Caco-2 (cell line): ENCODE results near the gene AHNAK. TPM values are rescaled to one million over a fixed set of nuclear protein-coding genes. Genes with fewer than 3 reads are reported as not detected.
"Not testable (repeated sequence)": the region's sequence is repeated elsewhere in the genome, so short reads cannot be mapped to it uniquely, and the experiment has no call there.

Experiments
- BruUV-seq: library from RNA; stranded (reverse); fragments of 400-500 nt; replicated peaks from 2 replicates; lab custom pipeline; 2021; lab: Mats Ljungman, UMichigan
- CTCF ChIA-PET: fragments of 300-600 bp; sonication (Branson Sonifier 250); formaldehyde crosslinking; loops from one replicate; lab custom pipeline; 2022; ENCODE audit warnings: antibody characterized with exemption; lab: Charles Lee
- POLR2A ChIA-PET: fragments of 300-600 bp; sonication (Branson Sonifier 250); formaldehyde crosslinking; loops from one replicate; lab custom pipeline; 2022; ENCODE audit warnings: antibody characterized with exemption; lab: Charles Lee
- DNase-seq, 2 experiments: peaks; one replicate each; pipeline versions ENCODE4 v3.0.0 to v3.0.0-alpha.2; 2020 to 2022
- H3K27me3 ChIP-seq: replicated peaks from 2 replicates; pipeline ENCODE4 v1.6.0; 2011; ENCODE audit warnings: low read length; ENCODE audit not compliant: control insufficient read depth, insufficient read depth
- H3K36me3 ChIP-seq: 2 replicates; pipeline ENCODE4 v1.5.1; 2011; ENCODE audit warnings: low read length; ENCODE audit not compliant: control insufficient read depth, insufficient read depth
- H3K4me1 ChIP-seq: fragments of 250-450 bp; sonication (Bioruptor Pico); 2 replicates; pipeline ENCODE4 v1.5.1; 2020; ENCODE audit warnings: mild to moderate bottlenecking
- H3K4me3 ChIP-seq: 2 replicates; pipeline ENCODE4 v1.5.1; 2011; ENCODE audit warnings: low read depth, mild to moderate bottlenecking, control low read depth, low read length
- H3K9me3 ChIP-seq: fragments of 250-450 bp; sonication (Bioruptor Pico); 2 replicates; pipeline ENCODE4 v1.5.1; 2020; ENCODE audit warnings: mild to moderate bottlenecking, moderate library complexity
- H3K27ac Mint-ChIP-seq: one replicate; pipeline ENCODE4 v1.8.0; 2022; ENCODE audit warnings: mixed read lengths; ENCODE audit not compliant: unreplicated experiment
- H3K27me3 Mint-ChIP-seq: one replicate; pipeline ENCODE4 v1.8.0; 2022; ENCODE audit warnings: mixed read lengths; ENCODE audit not compliant: insufficient read depth, unreplicated experiment
- H3K36me3 Mint-ChIP-seq: one replicate; pipeline ENCODE4 v1.8.0; 2022; ENCODE audit warnings: mild to moderate bottlenecking, mixed read lengths; ENCODE audit not compliant: insufficient read depth, unreplicated experiment
- H3K4me1 Mint-ChIP-seq: one replicate; pipeline ENCODE4 v1.8.0; 2022; ENCODE audit warnings: low read depth, mixed read lengths; ENCODE audit not compliant: unreplicated experiment
- H3K4me3 Mint-ChIP-seq: one replicate; pipeline ENCODE4 v1.8.0; 2022; ENCODE audit warnings: mild to moderate bottlenecking, moderate library complexity, mixed read lengths; ENCODE audit not compliant: unreplicated experiment
- H3K9me3 Mint-ChIP-seq: one replicate; pipeline ENCODE4 v1.8.0; 2022; ENCODE audit warnings: mixed read lengths; ENCODE audit not compliant: unreplicated experiment
- intact Hi-C: fragments of 100-400 bp; cut with micrococcal nuclease; formaldehyde crosslinking; loops from one replicate; pipeline ENCODE4 v1.10.0; 2022; ENCODE audit not compliant: unreplicated experiment
- total RNA-seq: library from RNA; stranded (reverse); gene quantifications from 2 replicates; pipeline ENCODE4 v1.2.3, GENCODE V29; 2022
- TF ChIP-seq, protein P1 (sequence below), 2 experiments: fragments of 200-600 bp in 1 of 2; IDR thresholded peaks; 1 replicate in 1 of 2; 2 replicates in 1 of 2; pipeline versions ENCODE4 v1.5.1 to v1.8.0; 2011 to 2022; ENCODE audit warnings: antibody characterized with exemption in 1 of 2, control low read depth in 1 of 2, inconsistent platforms in 1 of 2, low read depth in 1 of 2, low read length in 1 of 2, mild to moderate bottlenecking in 1 of 2, moderate library complexity in 1 of 2; ENCODE audit not compliant: insufficient read depth in 1 of 2, severe bottlenecking in 1 of 2, unreplicated experiment in 1 of 2

AHNAK gene
- total RNA-seq, 1 experiment from 2014 or later: 312 TPM

DNA sequence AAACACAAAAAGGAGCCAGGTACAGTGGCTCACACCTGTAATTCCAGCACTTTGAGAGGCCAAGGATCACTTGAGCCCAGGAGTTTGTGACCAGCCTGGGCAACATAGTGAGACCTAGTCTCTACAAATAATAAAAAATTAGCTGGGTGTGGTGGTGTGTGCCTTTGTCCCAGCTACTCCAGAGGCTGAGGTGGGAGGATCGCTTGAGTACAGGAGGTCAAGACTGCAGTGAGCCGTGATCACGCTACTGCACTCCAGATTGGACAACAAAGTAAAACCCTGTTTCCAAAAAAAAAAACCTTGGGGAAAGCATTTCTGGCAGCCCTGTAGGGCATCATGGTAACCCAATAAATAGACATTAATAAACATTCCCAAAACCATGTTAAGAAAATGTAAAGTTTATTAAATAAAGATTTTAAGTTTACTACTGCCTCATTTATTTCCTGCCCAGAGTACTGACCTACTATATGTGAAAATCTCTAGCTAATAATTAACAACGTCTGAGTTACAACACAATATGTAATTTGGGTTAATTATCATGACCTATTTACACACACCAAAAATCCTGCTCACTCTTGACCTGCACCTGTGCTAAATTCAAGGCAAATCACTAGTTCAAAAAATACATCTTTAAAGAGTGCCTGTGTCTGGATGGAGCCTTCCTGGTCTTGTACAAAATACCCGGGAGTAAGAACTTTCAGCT is 18.6 kb upstream of the AHNAK start:
- TF ChIP-seq, protein P1, sequence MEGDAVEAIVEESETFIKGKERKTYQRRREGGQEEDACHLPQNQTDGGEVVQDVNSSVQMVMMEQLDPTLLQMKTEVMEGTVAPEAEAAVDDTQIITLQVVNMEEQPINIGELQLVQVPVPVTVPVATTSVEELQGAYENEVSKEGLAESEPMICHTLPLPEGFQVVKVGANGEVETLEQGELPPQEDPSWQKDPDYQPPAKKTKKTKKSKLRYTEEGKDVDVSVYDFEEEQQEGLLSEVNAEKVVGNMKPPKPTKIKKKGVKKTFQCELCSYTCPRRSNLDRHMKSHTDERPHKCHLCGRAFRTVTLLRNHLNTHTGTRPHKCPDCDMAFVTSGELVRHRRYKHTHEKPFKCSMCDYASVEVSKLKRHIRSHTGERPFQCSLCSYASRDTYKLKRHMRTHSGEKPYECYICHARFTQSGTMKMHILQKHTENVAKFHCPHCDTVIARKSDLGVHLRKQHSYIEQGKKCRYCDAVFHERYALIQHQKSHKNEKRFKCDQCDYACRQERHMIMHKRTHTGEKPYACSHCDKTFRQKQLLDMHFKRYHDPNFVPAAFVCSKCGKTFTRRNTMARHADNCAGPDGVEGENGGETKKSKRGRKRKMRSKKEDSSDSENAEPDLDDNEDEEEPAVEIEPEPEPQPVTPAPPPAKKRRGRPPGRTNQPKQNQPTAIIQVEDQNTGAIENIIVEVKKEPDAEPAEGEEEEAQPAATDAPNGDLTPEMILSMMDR (IDR thresholded peaks at IDR 0.05; ENCODE audit: insufficient read depth in 1 of 2, low read depth in 1 of 2, low read length in 1 of 2, severe bottlenecking in 1 of 2, unreplicated experiment in 1 of 2): no peak
- Mint-ChIP-seq H3K4me3 (no peak overlapping the region), H3K4me1 (peaks cover 45% of the 10 kb centered on the region), H3K9me3 (no peaks in the 10 kb centered on the region), H3K27ac (peak overlapping the region; percentile 6), H3K36me3 (peaks cover 100% of the 10 kb centered on the region), H3K27me3 (no peaks in the 10 kb centered on the region)
- peaks cover 6% of the 10 kb centered on the region for H3K36me3 ChIP-seq
- intact Hi-C loops: no loop called here
- H3K4me3 ChIP-seq: no peak overlapping the region
- no peaks in the 10 kb centered on the region for H3K27me3 ChIP-seq
- POLR2A ChIA-PET: interaction anchor here (0.5 to 1.5 kb wide), 5 partner anchors 9 to 642 kb away, joined by 3 to 15 read pairs (median 4); partner anchors contain the start of genes AHNAK, EEF1G and TUT1
- CTCF ChIA-PET: interaction anchor here (0.7 to 1.6 kb wide), 6 partner anchors 9 to 172 kb away, joined by 3 to 4 read pairs (median 4); partner anchors contain the start of gene EEF1G
- H3K4me1 ChIP-seq: peaks cover 58% of the 10 kb centered on the region
- DNase-seq: no peak
- H3K9me3 ChIP-seq: no peaks in the 10 kb centered on the region
- BruUV-seq: no TSS peak

DNA sequence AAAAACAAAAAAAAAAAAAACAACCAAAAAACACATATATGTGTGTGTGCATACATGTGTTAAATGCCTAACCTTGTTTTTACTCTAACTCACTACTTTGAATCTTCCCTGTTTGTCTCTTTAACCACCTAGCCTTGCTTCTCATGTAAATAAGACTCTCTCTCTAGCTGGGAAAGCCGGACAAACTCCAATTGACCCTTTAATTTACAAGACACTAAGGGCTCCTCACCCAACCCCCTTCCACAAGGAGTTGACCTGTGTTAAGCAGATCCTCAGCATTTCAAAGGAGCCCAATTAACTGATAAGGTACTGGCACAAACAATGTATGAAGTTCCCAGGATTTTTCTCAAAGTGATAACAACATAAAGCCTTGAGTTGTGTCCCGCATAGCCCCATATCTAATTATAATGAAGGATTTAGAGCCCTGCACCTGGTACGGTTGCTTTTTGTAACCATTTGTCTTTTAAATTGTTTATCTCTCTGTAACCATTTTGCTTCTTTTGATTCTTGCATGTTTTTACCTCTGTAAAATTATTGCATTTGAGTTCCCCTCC is 15.1 kb upstream of the AHNAK start:
- peak; percentile 55 to 73 for DNase-seq
- ChIA-PET CTCF (interaction anchor here (1.7 to 2.5 kb wide), 4 partner anchors 10 to 54 kb away, joined by 8 to 14 read pairs (median 10); partner anchors contain the start of genes AHNAK and MTA2), POLR2A (interaction anchor here (2.9 kb wide), 1 partner anchor 12 kb away, joined by 26 read pairs; the partner anchor contains the start of gene EEF1G)
- Mint-ChIP-seq H3K36me3 (peaks cover 100% of the 10 kb centered on the region), H3K4me3 (peak overlapping the region; percentile 50), H3K4me1 (peaks cover 59% of the 10 kb centered on the region), H3K27ac (peak overlapping the region; percentile 71)
- not testable (repeated sequence) for H3K27me3 Mint-ChIP-seq, BruUV-seq, H3K27me3 ChIP-seq, H3K9me3 Mint-ChIP-seq, H3K9me3 ChIP-seq, H3K4me3 ChIP-seq, H3K36me3 ChIP-seq
- H3K4me1 ChIP-seq: peaks cover 74% of the 10 kb centered on the region
- intact Hi-C loops: loop anchor here (2.0 kb wide), 1 partner anchor 41 kb away; no protein-coding TSS in a partner anchor

DNA sequence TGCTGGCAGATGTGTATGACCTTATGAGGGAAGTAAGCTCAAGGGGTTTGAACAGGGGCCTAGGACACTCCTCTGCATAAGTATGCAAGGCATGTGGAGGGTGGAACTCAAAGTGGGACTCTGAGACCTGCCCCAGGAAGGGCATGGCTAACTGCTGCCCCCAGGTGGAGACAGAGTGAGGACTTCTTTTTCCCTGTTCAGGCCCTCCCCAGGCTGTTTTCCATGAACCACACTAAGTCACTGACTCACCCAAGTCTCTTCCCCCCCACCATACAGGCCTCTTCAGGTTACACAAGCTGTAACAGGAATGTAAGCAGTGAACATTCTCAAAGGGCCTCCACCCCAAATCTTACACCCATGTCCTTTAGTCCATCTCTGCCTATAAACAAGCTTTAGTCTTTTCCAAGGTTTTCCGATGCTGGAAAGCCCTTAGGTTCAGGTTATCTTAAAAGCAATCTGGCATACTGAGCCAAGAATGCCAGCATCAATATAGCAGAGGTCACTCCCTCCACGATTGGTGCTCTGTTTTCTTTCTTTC is 14.0 kb upstream of the AHNAK start:
- peaks cover 74% of the 10 kb centered on the region for H3K4me1 ChIP-seq
- Mint-ChIP-seq H3K4me1 (peaks cover 59% of the 10 kb centered on the region), H3K36me3 (peaks cover 100% of the 10 kb centered on the region), H3K9me3 (no peaks in the 10 kb centered on the region), H3K27ac (peak overlapping the region; percentile 71), H3K4me3 (peak overlapping the region; percentile 50), H3K27me3 (no peaks in the 10 kb centered on the region)
- no peaks in the 10 kb centered on the region for H3K9me3 ChIP-seq
- ChIA-PET CTCF (interaction anchor here (0.7 to 2.5 kb wide), 33 partner anchors 9 to 223 kb away, joined by 3 to 45 read pairs (median 5); partner anchors contain the start of genes AHNAK, ASRGL1, C11orf98 and EEF1G), POLR2A (interaction anchor here (0.5 to 2.9 kb wide), 14 partner anchors 9 to 111 kb away, joined by 3 to 26 read pairs (median 4); partner anchors contain the start of genes AHNAK, B3GAT3, EEF1G and MTA2)
- no peaks in the 10 kb centered on the region for H3K27me3 ChIP-seq
- H3K36me3 ChIP-seq: peaks cover 4% of the 10 kb centered on the region; the same call in 1 of the 2 replicates
- BruUV-seq: no TSS peak
- intact Hi-C loops: loop anchor here (1.0 to 2.0 kb wide), 6 partner anchors 15 to 180 kb away; no protein-coding TSS in a partner anchor
- TF ChIP-seq, protein P1 (IDR thresholded peaks at IDR 0.05; ENCODE audit: insufficient read depth in 1 of 2, low read depth in 1 of 2, low read length in 1 of 2, severe bottlenecking in 1 of 2, unreplicated experiment in 1 of 2): peak; percentile 91 to 94
- peak; percentile 97 to 98 for DNase-seq
- no peak overlapping the region for H3K4me3 ChIP-seq

DNA sequence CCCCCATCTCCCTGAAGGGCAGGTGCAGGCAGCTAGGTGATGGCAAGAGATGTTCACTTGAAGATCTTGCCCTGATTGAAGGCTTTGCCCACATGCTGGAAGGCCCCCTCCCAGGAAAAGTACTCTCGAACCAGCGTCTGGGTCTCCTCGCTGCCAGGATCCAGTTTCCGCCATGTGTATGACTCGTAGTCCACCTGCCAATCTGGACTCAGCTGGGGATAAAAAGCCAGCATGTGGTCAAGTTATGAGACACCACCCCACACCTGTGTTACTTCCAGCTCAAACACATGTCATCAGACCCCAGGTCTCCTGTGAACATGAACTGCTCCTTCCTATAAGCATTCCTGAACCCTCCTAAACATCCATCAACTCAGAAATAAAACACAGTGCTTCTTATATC is 13.0 kb upstream of the AHNAK start:
- peaks cover 81% of the 10 kb centered on the region for H3K4me1 ChIP-seq
- not testable (repeated sequence) for H3K36me3 ChIP-seq, H3K27me3 ChIP-seq, H3K9me3 Mint-ChIP-seq, BruUV-seq, H3K4me3 ChIP-seq, DNase-seq, H3K27me3 Mint-ChIP-seq, H3K9me3 ChIP-seq
- ChIA-PET CTCF (interaction anchor here (1.0 to 2.5 kb wide), 8 partner anchors 10 to 164 kb away, joined by 3 to 45 read pairs (median 4); partner anchors contain the start of gene AHNAK), POLR2A (interaction anchor here (1.4 to 2.9 kb wide), 2 partner anchors 15 to 16 kb away, joined by 4 to 26 read pairs; partner anchors contain the start of gene EEF1G)
- peaks cover 100% of the 10 kb centered on the region for H3K36me3 Mint-ChIP-seq
- intact Hi-C loops: loop anchor here (1.0 to 2.0 kb wide), 6 partner anchors 14 to 179 kb away; no protein-coding TSS in a partner anchor
- H3K4me1 Mint-ChIP-seq: peaks cover 62% of the 10 kb centered on the region
- H3K4me3 Mint-ChIP-seq: peak overlapping the region; percentile 50
- peak overlapping the region; percentile 71 for H3K27ac Mint-ChIP-seq
